Colonic mucosa (tissue), 4 donors: Measurements from ENCODE around the gene MXI1. TPM values are rescaled to one million over a fixed set of nuclear protein-coding genes. Genes with fewer than 3 reads are reported as not detected.
"Not testable (repeated sequence)": the region's sequence is repeated elsewhere in the genome, so short reads cannot be mapped to it uniquely, and the experiment has no call there.

Source experiments
- DNase-seq: peaks from one replicate; pipeline ENCODE4 v3.0.0-alpha.2; 2020
- H3K27ac ChIP-seq: fragments of 200-600 bp; one replicate; pipeline ENCODE4 v1.8.0; 2021
- H3K27me3 ChIP-seq: fragments of 200-600 bp; one replicate; pipeline ENCODE4 v1.8.0; 2021
- H3K36me3 ChIP-seq: fragments of 200-600 bp; one replicate; pipeline ENCODE4 v1.8.0; 2021
- H3K4me1 ChIP-seq: fragments of 200-600 bp; one replicate; pipeline ENCODE4 v1.8.0; 2021; ENCODE audit warnings: mild to moderate bottlenecking
- H3K4me3 ChIP-seq: fragments of 200-600 bp; one replicate; pipeline ENCODE4 v1.8.0; 2021
- H3K9ac ChIP-seq, 2 donors: one replicate each; pipeline ENCODE4 v1.7.0; 2013; ENCODE audit warnings: control low read depth in 2 of 2, low read depth in 2 of 2, low read length in 2 of 2
- H3K9me3 ChIP-seq: fragments of 200-600 bp; one replicate; pipeline ENCODE4 v1.8.0; 2021
- CTCF ChIP-seq: fragments of 200-600 bp; IDR thresholded peaks from one replicate; pipeline ENCODE4 v1.8.0; 2022; ENCODE audit warnings: antibody characterized with exemption, mild to moderate bottlenecking
- intact Hi-C: fragments of 100-400 bp; cut with DNase I; formaldehyde crosslinking; loops from one replicate; pipeline ENCODE4 v1.14.1; 2022
- total RNA-seq, 2 donors: library from RNA; stranded (reverse); fragmentation: NEBNext Ultra II Directional in 1 of 2; extraction: Animal tissue kit (Norgen Biotek cat#: 25700) in 1 of 2; gene quantifications; one replicate each; pipeline ENCODE4 v1.2.1, GENCODE V29; 2021
- donor health status: healthy.
- donor health status: DM: no; HTN: no; CAD: no.
- donor health status: DM: no; HTN: no; CAD: no.

Gene MXI1
- total RNA-seq, 2 donors from 2014 or later: 58.0 to 304 TPM

GRCh38 chr10:110268442-110268841, 61.0 kb downstream of the MXI1 start:
- no peak for DNase-seq
- H3K27ac ChIP-seq: no peak overlapping the region
- no peak for TF ChIP-seq CTCF
- intact Hi-C loops: loop anchor here (5.0 kb wide), 1 partner anchor 36 kb away; no protein-coding TSS in a partner anchor
- no peaks in the 10 kb centered on the region for H3K27me3 ChIP-seq
- no peak overlapping the region for H3K4me3 ChIP-seq
- no peaks in the 10 kb centered on the region for H3K36me3 ChIP-seq
- H3K9me3 ChIP-seq: no peaks in the 10 kb centered on the region
- H3K9ac ChIP-seq: no peak overlapping the region
- H3K4me1 ChIP-seq: peaks cover 10% of the 10 kb centered on the region

GRCh38 chr10:110268971-110269370, 61.6 kb downstream of the MXI1 start:
- intact Hi-C loops: loop anchor here (5.0 kb wide), 1 partner anchor 37 kb away; no protein-coding TSS in a partner anchor
- Histone ChIP-seq H3K9me3 (no peaks in the 10 kb centered on the region), H3K9ac (no peak overlapping the region), H3K27ac (peak overlapping the region; percentile 31), H3K27me3 (no peaks in the 10 kb centered on the region), H3K36me3 (no peaks in the 10 kb centered on the region), H3K4me3 (no peak overlapping the region), H3K4me1 (peaks cover 10% of the 10 kb centered on the region)
- DNase-seq: no peak
- no peak for TF ChIP-seq CTCF

GRCh38 chr10:110269374-110270318, 62.2 kb downstream of the MXI1 start:
- Histone ChIP-seq H3K4me3 (no peak overlapping the region), H3K27ac (peak overlapping the region; percentile 31), H3K36me3 (no peaks in the 10 kb centered on the region), H3K4me1 (peaks cover 10% of the 10 kb centered on the region), H3K9ac (peak overlapping the region in 1 of 2 donors; percentile 46), H3K9me3 (no peaks in the 10 kb centered on the region), H3K27me3 (no peaks in the 10 kb centered on the region)
- intact Hi-C loops: loop anchor here (5.0 to 10.0 kb wide), 2 partner anchors 37 to 385 kb away; no protein-coding TSS in a partner anchor
- no peak for TF ChIP-seq CTCF
- peak; percentile 45 for DNase-seq

GRCh38 chr10:110272995-110273394, 65.6 kb downstream of the MXI1 start:
- H3K4me1 ChIP-seq: peaks cover 10% of the 10 kb centered on the region
- H3K4me3 ChIP-seq, H3K27ac ChIP-seq, H3K9ac ChIP-seq, H3K9me3 ChIP-seq, H3K27me3 ChIP-seq, DNase-seq, H3K36me3 ChIP-seq: not testable (repeated sequence)
- intact Hi-C loops: loop anchor here (10.0 kb wide), 1 partner anchor 388 kb away; no protein-coding TSS in a partner anchor

GRCh38 chr10:110273474-110273873, 66.1 kb downstream of the MXI1 start:
- no peak overlapping the region for H3K9ac ChIP-seq
- no peaks in the 10 kb centered on the region for H3K9me3 ChIP-seq
- no peak for TF ChIP-seq CTCF
- no peaks in the 10 kb centered on the region for H3K27me3 ChIP-seq
- H3K36me3 ChIP-seq: no peaks in the 10 kb centered on the region
- no peak for DNase-seq
- no peak overlapping the region for H3K4me3 ChIP-seq
- H3K27ac ChIP-seq: no peak overlapping the region
- intact Hi-C loops: loop anchor here (10.0 kb wide), 1 partner anchor 389 kb away; no protein-coding TSS in a partner anchor
- H3K4me1 ChIP-seq: peaks cover 10% of the 10 kb centered on the region
